NCI-H748 (cell line): ENCODE data around the gene CTSE.
"Not testable (repeated sequence)": the region's sequence is repeated elsewhere in the genome, so short reads cannot be mapped to it uniquely, and the experiment has no call there.

Experiments used
- DNase-seq: peaks from one replicate; lab custom pipeline; 2025; ENCODE audit not compliant: unreplicated experiment; lab: John Stamatoyannopoulos, UW

Gene CTSE

DNA sequence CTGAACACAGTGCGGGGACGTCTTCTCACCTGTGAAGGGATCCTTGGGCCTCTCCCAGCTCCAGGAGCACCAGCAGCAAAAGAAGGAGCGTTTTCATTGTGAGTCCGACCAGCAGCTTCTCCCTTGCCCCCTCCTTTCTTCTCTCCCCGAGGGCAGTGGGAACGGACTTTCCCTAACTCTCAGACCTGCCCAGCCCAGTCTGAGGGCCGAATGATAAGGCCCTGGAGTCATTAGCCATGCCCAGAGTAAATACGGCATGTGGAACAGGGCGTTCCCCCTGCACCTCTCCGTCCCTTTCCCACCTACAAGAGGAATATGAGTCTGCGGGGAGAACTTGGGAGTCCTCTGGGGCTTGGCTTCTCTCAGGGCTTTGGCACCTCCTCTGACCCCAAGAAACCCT, at the start of gene CTSE:
Gene CTSE (minus strand): TSS at position 201 of the 400 bp plus-strand sequence. CDS start 104 bp downstream, at position 97.
- DNase-seq: no peak

DNA sequence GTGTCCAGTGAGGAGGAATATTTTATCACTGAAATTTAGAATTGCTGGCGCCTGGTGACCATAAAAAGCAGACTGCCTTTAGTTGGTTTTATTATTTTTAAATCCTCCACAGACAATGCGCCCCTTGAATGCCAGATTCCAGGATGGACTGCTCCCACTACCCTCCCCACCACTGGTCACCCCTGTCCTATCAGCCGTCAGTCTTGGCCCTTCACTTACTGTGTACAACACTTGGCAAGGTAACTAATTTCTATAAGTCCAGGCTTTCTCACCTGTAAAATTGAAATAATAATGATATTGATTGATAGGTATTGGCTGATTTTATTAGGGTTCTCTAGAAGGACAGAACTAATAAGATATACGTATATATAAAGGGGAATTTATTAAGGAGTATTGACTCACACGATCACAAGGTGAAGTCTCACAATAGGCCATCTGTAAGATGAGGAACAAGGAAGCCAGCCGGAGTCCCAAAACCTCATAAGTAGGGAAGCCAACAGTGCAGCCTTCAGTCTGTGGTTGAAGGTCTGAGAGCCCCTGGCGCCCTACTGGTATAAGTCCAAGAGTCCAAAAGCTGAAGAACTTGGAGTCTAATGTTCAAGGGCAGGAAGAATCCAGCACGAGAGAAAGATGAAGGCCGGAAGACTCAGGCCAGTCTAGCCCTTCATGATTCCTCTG, 47.1 kb upstream of the CTSE start:
- DNase-seq: no peak

DNA sequence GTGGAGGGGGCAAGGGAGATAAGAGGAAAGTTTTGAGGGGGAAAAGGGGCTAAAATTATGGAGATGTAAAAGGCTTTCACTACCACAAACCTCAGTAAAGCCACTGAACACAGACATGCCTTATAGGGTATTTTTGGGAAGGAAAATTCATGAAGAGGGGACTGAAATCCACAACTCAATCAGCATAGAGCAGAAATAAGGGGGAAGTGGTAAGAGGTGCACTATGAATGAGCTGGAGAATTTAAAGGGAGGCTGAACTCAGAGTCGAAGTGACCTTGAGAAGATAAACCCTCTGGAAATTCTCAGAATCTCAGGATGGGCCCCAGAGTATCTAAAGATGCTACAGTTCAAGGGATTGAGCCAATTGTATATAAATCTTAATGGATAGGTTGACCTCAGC, 44.6 kb upstream of the CTSE start:
- no peak for DNase-seq

DNA sequence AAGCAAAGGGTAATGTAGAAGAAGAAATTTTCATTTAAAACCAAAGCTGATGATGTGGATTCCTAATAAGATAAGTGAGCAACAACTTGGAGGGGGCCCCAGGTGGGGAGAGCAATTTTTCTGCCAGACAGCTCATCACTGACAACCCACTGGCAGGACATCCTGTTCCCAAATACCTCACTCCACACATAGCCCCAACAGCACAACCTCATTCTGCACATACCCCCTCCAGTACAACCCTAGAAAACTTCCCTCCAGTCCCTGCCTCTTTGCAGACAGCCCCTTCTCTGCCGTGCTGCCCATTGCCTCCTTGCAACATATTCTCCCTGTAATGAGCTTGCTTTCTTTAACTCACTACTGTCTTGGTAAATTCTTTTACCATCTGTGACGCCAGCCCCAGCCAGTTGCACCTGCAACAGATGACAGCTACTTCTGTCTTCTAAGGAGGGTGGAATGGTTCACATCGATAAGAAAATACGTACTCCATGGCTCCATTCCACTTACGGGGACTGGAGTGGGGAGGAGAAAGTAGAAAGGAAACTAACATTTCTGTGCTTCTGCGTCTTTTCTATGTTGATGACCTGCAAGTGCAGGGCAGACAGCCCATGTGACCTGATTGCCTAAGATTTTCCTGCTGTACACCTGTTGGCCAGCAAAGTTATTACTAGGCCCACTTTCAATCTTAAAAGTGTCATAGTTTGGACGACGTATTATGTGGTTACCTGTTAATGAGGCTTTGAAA, 44.0 kb upstream of the CTSE start:
- no peak for DNase-seq

DNA sequence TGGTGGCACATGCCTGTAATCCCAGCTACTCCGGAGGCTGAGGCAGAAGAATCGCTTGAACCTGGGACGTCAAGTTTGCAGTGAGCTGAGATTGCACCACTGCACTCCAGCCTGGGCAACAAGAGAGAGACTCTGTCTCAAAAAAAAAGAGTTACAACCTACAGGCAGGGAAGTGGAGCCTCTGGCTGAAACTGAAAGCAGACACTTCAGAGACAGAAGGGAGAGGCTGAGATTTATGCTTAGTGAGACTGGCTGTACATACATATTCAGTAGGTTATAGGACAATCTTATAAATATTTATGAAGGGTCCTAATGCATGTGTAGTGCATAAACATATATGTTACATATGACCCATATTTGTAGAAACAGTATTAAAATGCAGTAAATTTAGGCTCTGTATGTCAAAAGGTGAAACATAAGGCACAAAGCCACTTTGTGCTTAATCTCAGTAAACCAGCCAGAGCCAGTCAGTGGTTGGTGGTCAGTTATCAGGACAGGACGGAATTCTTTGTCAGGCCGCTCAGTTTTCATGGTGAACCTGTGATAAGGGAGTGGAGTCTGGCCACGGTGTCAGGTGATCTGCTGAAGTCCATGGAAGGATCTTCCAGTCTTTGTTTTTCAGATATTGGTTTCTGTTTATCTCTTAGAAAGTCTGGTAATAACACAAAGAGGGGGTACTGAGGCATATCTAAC, 42.9 kb upstream of the CTSE start:
- DNase-seq: no peak

DNA sequence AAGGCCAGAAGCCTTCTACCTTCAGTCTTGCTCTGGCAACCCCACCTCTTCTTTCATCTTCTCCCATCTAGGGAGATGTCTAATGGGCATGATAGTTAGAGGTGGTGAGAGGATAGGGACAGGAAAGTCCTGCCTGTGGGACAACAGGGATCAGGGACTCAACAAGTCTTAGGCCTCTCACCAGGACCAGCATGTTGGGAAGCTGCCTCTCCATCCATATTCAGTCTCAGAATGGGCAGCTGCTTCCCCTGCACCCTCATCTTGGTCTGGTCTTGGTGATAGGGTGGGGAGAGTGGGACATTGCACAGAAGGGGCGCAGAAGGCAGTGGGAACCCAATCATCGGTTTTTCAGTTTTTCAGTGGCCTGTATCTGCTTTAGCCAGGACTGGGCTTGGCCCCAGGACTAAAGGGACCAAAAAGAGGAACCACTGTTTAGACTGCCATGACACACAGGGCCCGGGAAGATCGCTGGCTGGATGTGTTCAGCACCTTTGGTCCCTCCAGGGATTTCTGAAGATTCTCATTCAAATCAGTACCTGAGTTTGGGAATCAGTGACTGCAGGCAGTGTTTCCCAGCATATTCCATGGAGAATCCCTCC, 42.0 kb upstream of the CTSE start:
- DNase-seq: no peak

DNA sequence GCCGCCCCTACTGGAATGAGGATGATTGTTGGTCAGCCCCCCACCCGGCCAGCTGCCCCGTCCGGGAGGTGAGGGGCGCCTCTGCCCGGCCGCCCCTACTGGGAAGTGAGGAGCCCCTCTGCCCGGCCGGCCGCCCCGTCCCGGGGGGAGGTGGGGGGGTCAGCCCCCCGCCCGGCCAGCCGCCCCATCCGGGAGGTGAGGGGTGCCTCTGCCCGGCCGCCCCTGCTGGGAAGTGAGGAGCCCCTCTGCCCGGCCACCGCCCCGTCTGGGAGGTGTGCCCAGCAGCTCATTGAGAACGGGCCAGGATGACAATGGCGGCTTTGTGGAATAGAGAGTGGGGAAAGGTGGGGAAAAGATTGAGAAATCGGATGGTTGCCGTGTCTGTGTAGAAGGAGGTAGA, 40.8 kb upstream of the CTSE start:
- not testable (repeated sequence) for DNase-seq

DNA sequence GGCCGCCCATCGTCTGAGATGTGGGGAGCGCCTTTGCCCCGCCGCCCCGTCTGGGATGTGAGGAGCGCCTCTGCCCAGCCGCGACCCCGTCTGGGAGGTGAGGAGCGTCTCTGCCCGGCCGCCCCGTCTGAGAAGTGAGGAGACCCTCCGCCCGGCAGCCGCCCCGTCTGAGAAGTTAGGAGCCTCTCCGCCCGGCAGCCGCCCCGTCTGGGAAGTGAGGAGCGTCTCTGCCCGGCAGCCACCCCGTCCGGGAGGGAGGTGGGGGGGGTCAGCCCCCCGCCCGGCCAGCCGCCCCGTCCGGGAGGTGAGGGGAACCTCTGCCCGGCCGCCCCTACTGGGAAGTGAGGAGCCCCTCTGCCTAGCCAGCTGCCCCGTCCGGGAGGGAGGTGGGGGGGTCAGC, 40.3 kb upstream of the CTSE start:
- DNase-seq: not testable (repeated sequence)

DNA sequence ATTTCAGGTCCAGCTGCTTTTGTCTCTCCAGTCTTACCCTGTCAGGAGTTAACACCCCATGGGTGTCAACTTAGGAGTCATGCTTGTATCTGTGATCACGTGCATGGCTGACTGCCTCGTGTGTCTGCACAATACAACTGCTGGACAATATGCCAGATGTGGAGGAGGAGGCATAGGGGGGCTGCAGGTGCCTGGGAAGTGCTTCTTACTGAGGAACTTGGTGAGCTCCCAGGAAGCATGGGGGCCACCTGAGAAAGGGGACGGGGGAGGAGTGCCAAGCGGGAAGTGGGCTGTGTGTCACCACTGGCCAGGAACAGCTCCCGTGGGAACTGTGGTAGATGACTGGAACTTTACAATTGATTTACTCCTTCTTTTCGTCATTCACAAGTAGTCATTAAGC, 38.8 kb upstream of the CTSE start:
- no peak for DNase-seq

DNA sequence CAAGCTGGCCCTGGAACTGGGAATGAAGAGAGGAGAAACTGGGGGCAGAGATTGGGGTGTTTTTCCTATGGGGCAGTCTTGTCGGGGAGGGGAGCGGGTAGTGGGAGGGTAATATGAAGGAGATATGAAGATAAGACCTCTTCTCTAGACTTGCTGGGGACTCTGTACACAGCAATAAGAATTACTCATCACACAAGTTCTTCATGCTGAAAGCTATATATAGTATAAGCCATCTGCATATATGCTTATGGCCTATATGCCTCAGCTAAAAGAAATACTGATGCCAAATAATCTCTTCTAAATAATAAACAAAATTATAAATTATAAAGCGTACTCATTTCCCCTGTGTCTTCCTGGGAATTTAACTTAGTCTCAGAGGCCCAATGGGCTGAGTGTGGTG, 37.1 kb upstream of the CTSE start:
- DNase-seq: no peak

DNA sequence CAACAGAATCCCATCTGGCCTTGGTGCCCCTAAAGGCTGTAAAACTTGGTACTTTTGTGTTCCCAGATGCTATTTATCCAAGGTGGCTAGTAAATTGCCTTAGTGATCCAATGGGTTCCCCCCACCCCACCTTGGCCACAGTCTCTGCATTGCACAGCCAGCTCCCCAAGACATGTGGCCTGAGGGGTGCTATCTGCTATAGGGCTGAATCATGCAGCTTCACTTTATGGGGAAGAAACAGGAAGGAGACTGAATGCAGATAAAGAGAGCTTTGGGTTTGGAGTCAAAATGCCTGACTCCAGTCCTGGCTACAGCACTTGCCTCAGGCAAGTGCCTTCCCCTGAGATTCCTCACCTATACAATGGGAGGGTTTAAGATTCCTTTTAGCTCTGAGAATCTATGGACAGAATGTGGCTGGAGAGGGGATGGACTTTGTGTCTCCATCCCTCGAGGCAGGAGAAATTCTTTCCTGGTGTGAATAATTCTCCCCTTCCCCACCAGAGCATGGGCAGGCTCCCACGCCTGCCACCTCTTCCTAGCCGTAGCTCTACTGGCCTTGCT, 35.7 kb upstream of the CTSE start:
- DNase-seq: no peak

DNA sequence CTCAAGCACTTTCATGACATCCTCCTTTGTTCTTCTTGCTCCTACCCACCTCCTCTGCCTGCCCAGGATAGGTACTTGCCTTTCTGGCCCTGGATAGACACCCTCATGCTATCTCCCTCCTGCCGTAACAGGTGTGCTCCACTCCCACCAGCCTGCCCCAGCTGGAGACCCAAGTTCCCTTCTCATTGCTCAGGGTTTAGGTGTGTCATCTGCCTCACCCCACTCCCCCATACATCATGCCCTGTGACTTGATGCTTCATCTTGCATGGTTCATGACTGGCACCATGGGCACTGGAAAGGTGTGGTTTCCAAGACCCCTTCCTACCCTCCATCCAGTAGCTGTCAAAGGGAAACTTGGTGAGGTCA, 35.2 kb upstream of the CTSE start:
- no peak for DNase-seq

DNA sequence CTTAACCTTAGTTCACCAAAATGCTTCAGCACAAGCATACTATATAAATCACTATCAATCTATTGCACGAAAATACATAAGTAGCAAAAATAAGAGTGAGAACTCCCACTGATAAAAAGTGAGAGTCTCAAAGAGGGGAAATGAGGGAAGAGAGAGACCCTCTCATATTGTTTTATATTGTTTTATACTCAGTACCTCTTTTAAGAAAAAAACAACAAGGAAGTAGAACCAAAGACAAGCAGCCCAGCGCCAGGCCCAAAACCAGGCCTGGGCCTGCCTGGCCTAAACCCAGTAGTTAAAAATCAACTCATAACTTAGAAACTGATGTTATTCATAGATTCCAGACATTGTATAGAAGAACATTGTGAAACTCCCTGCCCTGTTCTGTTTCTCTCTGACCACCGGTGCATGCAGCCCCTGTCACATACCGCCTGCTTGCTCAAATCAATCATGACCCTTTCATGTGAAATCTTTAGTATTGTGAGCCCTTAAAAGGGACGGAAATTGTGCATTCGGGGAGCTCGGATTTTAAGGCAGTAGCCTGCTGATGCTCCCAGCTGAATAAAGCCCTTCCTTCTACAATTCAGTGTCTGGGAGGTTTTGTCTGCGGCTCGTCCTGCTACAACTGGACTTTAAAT, 34.7 kb upstream of the CTSE start:
- not testable (repeated sequence) for DNase-seq

DNA sequence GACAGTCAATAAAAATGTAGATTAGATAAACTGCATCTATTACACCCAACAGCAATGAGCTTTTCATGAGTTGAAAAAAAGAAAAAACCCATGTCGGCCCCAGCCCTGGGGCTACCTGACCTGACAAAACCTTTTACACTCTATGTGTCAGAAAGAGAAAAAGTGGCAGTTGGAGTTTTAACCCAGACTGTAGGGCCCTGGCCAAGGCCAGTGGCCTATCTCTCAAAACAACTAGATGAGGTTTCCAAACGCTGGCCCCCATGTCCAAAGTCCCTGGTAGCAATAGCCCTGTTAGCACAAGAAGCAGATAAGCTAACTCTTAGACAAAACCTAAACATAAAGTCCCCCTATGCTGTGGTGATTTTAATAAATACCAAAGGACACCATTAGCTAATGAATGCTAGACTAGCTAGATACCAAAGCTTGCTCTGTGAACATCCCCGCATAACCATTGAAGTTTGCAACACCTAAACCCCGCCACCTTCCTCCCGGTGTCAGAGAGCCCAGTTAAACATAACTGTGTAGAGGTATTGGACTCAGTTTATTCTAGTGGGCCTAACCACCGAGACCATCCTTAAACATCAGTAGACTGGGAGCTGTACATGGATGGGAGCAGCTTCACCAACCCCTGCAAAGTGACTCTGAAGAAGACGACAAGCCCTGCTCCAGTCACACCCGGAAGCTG, 32.1 kb upstream of the CTSE start:
- DNase-seq: not testable (repeated sequence)

DNA sequence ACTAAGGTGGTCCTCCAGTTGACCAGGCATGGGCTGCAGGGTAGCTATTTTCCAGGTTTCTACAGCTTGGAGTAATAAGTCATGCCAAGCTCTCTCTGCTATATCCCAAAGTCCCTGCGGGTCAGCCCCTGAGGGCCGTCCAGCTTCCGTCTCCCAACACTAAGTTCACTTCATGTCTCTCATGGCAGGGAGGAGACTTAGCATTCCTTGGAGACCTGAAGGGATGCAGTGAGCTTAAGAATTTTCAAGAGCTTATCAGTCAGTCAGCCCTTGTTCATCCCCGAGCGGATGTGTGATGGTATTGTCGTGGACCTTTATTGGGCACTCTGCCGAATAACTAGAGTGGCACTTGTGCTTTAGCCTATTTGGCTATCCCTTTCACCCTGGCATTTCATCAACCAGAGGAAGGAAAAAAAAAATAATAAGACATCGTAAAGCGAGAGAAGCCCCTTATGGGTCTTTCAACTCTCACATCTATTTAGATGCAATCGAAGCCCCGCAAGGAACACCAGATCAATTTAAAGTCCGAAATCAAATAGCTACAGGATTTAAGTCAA, 31.5 kb upstream of the CTSE start:
- not testable (repeated sequence) for DNase-seq

DNA sequence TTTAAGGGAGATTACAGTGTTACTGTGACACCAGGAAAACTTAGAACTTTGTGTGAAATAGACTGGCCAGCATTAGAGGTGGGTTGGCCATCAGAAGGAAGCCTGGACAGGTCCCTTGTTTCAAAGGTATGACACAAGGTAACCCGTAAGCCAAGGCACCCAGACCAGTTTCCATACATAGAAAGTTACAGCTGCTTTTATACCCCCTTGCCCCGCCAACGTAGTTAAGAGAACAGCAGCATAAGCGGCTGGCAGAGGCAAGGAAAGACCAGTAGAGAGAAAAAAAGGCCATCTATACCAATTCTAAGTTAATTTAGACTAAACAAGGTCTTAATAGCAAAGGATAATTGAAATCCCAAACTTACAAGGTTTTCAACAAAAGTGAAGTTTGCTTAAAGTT, 29.9 kb upstream of the CTSE start:
- DNase-seq: not testable (repeated sequence)

DNA sequence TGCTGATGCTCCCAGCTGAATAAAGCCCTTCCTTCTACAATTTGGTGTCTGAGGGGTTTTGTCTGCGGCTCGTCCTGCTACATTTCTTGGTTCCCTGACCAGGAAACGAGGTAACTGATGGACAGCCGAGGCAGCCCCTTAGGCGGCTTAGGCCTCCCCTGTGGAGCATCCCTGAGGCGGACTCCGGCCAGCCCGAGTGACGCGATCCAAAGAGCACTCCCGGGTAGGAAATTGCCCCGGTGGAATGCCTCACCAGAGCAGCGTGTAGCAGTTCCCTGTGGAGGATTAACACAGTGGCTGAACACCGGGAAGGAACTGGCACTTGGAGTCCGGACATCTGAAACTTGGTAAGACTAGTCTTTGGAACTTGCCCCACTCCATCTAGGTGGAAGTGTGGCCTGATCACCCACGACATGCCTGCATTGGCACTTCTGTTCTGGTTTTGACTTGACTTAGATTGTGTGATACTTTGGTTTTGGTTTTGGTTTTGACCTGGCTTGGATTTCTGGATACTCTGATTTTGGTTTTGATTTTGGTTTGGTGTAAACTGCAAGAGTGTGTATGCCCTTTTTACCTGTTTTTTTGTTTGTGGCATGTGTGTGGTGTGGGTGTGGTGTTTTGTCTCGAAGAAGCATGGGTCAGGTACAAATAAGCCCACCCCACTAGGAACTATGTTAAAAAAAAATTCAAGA, 29.4 kb upstream of the CTSE start, which contains the start of gene RHEX:
Gene RHEX (plus strand): TSS at position 255 of the 692 bp plus-strand sequence. CDS start 44,656 bp downstream, outside the sequence.
- not testable (repeated sequence) for DNase-seq

DNA sequence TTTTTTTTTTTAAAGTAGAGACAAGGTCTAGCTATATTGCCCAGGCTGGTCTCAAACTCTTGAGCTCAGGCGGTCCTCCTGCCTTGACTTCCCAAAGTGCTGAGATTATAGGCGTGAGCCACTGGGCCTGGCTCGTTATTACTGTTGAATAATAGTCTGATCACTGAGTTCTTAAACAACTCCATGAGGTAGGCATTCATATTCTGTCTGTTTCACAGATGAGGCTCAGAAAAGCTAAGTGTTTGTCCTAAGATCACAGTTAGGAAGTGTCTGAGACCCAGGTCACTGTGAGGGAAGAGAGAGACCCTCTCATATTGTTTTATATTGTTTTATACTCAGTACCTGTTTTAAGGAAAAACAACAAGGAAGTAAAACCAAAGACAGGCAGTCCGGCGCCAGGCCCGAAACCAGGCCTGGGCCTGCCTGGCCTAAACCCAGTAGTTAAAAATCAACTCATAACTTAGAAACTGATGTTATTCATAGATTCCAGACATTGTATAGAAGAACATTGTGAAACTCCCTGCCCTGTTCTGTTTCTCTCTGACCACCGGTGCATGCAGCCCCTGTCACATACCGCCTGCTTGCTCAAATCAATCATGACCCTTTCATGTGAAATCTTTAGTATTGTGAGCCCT, 28.7 kb upstream of the CTSE start:
- DNase-seq: not testable (repeated sequence)
